OCI-LY7 (cell line): Measurements from ENCODE around the gene TRIM25. TPM values are rescaled to one million over a fixed set of nuclear protein-coding genes. Genes with fewer than 3 reads are reported as not detected.

Experiments
- BruUV-seq: library from RNA; stranded (reverse); fragments of 400-500 nt; replicated peaks from 2 replicates; lab custom pipeline; 2021; lab: Mats Ljungman, UMichigan
- CTCF ChIA-PET: fragments of 300-600 bp; sonication (Branson Sonifier 250); formaldehyde crosslinking; loops from one replicate; lab custom pipeline; 2022; ENCODE audit warnings: antibody characterized with exemption; ENCODE audit not compliant: unreplicated experiment; lab: Charles Lee
- POLR2A ChIA-PET: fragments of 300-600 bp; sonication (Branson Sonifier 250); formaldehyde crosslinking; loops from one replicate; lab custom pipeline; 2022; ENCODE audit warnings: antibody characterized with exemption; lab: Charles Lee
- DNase-seq: peaks from one replicate; pipeline ENCODE4 v3.0.0-alpha.2; 2015; ENCODE audit warnings: low spot score
- H2AFZ ChIP-seq: fragments of 200-600 bp; sonication (generic), shearing (Covaris generic); 2 replicates; pipeline ENCODE4 v1.6.1; 2014; ENCODE audit warnings: mild to moderate bottlenecking, antibody characterized with exemption, low read length, moderate library complexity
- H3K27ac ChIP-seq: fragments of 200-600 bp; sonication (generic); 2 replicates; pipeline ENCODE4 v1.5.1; 2014; ENCODE audit warnings: mixed run types, low read depth, mild to moderate bottlenecking, moderate library complexity, low read length, inconsistent platforms; ENCODE audit not compliant: poor library complexity, severe bottlenecking
- H3K36me3 ChIP-seq: fragments of 200-600 bp; sonication (generic); 2 replicates; pipeline ENCODE4 v1.6.1; 2014; ENCODE audit warnings: mild to moderate bottlenecking, antibody characterized with exemption, low read length, moderate library complexity, mixed read lengths; ENCODE audit not compliant: insufficient read depth
- H3K4me1 ChIP-seq: fragments of 200-600 bp; sonication (generic); 2 replicates; pipeline ENCODE4 v1.5.1; 2014; ENCODE audit warnings: mild to moderate bottlenecking, low read length; ENCODE audit not compliant: insufficient read depth, poor library complexity, severe bottlenecking
- H3K4me2 ChIP-seq: fragments of 200-600 bp; sonication (generic); 2 replicates; pipeline ENCODE4 v1.6.1; 2014; ENCODE audit warnings: mild to moderate bottlenecking, low read length
- H3K4me3 ChIP-seq: fragments of 200-600 bp; sonication (generic); 2 replicates; pipeline ENCODE4 v1.5.1; 2014; ENCODE audit warnings: mild to moderate bottlenecking, low read depth, low read length; ENCODE audit not compliant: poor library complexity, severe bottlenecking
- H3K79me2 ChIP-seq: fragments of 200-600 bp; sonication (generic); 2 replicates; pipeline ENCODE4 v1.6.1; 2016; ENCODE audit warnings: low read depth, mild to moderate bottlenecking, low read length, moderate library complexity, mixed read lengths; ENCODE audit not compliant: insufficient read depth
- H3K9me2 ChIP-seq: fragments of 200-600 bp; sonication (generic); 2 replicates; pipeline ENCODE4 v1.6.1; 2016; ENCODE audit warnings: mild to moderate bottlenecking, low read length, mixed read lengths; ENCODE audit not compliant: insufficient read depth
- H3K9me3 ChIP-seq: fragments of 200-600 bp; sonication (generic); 2 replicates; pipeline ENCODE4 v1.6.1; 2014; ENCODE audit warnings: mild to moderate bottlenecking, mixed run types, low read length, mixed read lengths
- H4K20me1 ChIP-seq: fragments of 200-600 bp; sonication (generic); 2 replicates; pipeline ENCODE4 v1.6.1; 2014; ENCODE audit warnings: mild to moderate bottlenecking, antibody characterized with exemption, low read length, moderate library complexity, mixed read lengths; ENCODE audit not compliant: insufficient read depth
- EZH2phosphoT487 ChIP-seq: fragments of 200-600 bp; sonication (generic); IDR thresholded peaks from 2 replicates; pipeline ENCODE4 v1.6.1; 2018; ENCODE audit warnings: low read depth, borderline replicate concordance, mild to moderate bottlenecking, mixed run types, antibody characterized with exemption, low read length, moderate library complexity, mixed read lengths
- intact Hi-C: fragments of 100-400 bp; cut with micrococcal nuclease; formaldehyde crosslinking; loops from one replicate; pipeline ENCODE4 v1.10.0; 2022; ENCODE audit not compliant: unreplicated experiment
- total RNA-seq, 2 experiments: library from RNA; depleted of rRNA in 1 of 2; stranded (reverse); fragments of >200 nt in 1 of 2; shearing (Covaris generic) in 1 of 2; gene quantifications; 2 replicates each; pipeline ENCODE4 v1.2.3, GENCODE V29; 2014 to 2022
- TF ChIP-seq, protein P1 (sequence below): fragments of 200-600 bp; sonication (generic); conservative IDR thresholded peaks from 2 replicates; pipeline ENCODE4 v1.5.1; 2014; ENCODE audit warnings: mild to moderate bottlenecking, antibody characterized with exemption, low read length, moderate library complexity, mixed read lengths

TRIM25 gene
- total RNA-seq, 2 experiments from 2014 or later: 7.8 to 14.2 TPM

DNA sequence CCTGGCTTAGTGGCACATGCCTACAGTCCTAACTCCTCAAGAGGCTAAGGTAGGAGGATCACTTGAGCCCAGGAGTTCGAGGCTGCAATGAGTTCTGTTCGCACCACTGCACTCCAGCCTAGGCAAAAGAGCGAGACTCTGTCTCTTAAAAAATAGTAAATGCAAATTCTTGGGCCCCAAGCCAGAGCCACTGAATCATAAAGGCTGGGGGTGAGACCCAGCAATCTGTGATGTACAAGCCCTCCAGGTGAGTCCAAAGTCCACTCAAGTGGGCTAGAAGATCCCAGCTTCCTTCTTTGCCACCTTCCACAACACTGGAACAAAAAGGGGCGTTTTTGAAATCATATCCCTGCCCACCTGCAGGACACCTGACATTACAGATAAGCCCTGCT, 16.9 kb downstream of the TRIM25 start:
- ChIA-PET POLR2A (interaction anchor here (1.0 kb wide), 1 partner anchor 45 kb away, joined by 3 read pairs; no protein-coding TSS in a partner anchor), CTCF (no interaction called here)
- Histone ChIP-seq H3K27ac (no peak overlapping the region), H4K20me1 (peaks cover 13% of the 10 kb centered on the region; the same call in 1 of the 2 replicates), H3K36me3 (no peaks in the 10 kb centered on the region), H3K79me2 (no peaks in the 10 kb centered on the region), H2AFZ (no peak overlapping the region), H3K9me3 (no peaks in the 10 kb centered on the region), H3K4me2 (peak overlapping the region; percentile 63), H3K9me2 (no peaks in the 10 kb centered on the region), H3K4me1 (peaks cover 30% of the 10 kb centered on the region), H3K4me3 (peak overlapping the region; percentile 37)
- peak; percentile 27 for DNase-seq
- TF ChIP-seq, protein P1, sequence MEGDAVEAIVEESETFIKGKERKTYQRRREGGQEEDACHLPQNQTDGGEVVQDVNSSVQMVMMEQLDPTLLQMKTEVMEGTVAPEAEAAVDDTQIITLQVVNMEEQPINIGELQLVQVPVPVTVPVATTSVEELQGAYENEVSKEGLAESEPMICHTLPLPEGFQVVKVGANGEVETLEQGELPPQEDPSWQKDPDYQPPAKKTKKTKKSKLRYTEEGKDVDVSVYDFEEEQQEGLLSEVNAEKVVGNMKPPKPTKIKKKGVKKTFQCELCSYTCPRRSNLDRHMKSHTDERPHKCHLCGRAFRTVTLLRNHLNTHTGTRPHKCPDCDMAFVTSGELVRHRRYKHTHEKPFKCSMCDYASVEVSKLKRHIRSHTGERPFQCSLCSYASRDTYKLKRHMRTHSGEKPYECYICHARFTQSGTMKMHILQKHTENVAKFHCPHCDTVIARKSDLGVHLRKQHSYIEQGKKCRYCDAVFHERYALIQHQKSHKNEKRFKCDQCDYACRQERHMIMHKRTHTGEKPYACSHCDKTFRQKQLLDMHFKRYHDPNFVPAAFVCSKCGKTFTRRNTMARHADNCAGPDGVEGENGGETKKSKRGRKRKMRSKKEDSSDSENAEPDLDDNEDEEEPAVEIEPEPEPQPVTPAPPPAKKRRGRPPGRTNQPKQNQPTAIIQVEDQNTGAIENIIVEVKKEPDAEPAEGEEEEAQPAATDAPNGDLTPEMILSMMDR: no peak
- no peak for TF ChIP-seq EZH2phosphoT487
- intact Hi-C loops: no loop called here
- BruUV-seq: no TSS peak

DNA sequence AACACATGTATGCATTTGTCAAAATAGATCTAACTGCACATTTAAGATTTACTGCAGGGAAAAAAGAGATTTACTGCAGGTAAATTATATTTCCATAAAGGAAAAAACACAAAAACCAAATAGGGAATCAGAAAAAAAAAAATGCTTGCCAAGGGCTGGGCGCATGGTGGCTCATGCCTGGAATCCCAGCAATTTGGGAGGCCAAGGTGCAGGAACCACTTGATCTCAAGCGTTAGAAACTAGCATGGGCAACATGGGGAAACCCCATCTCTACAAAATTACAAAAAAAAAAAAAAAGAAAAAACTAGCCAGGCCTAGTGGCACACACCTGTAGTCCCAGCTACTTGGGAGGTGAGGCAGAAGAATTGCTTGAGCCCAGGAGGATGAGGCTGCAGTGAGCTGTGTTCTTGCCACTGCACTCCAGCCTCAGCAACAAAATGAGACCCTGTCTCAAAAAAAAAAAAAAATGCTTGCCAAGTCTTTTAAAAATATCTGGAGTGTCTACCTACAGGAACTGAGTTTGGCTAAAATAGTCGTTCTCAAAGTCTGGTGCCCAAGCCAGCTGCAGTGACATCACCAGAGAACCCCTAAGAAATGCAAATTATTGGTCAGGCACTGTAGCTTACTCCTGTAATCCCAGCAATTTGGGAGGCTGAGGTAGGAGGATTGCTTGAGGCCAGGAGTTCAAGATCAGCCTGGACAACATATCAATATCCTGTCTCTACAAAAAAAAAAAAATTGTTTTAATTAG, 17.5 kb downstream of the TRIM25 start:
- POLR2A ChIA-PET: interaction anchor here (1.0 kb wide), 1 partner anchor 44 kb away, joined by 3 read pairs; no protein-coding TSS in a partner anchor
- intact Hi-C loops: no loop called here

More for the DNA sequence above, 17.5 kb downstream of the TRIM25 start:
- Histone ChIP-seq H2AFZ (no peak overlapping the region), H3K4me3 (peak overlapping the region; percentile 37), H3K27ac (no peak overlapping the region), H4K20me1 (peaks cover 13% of the 10 kb centered on the region; the same call in 1 of the 2 replicates), H3K79me2 (no peaks in the 10 kb centered on the region), H3K36me3 (no peaks in the 10 kb centered on the region), H3K9me2 (no peaks in the 10 kb centered on the region), H3K4me2 (peak overlapping the region; percentile 63), H3K9me3 (no peaks in the 10 kb centered on the region), H3K4me1 (peaks cover 30% of the 10 kb centered on the region)
- no peak for TF ChIP-seq EZH2phosphoT487
- TF ChIP-seq, protein P1: no peak
- CTCF ChIA-PET: no interaction called here
- no TSS peak for BruUV-seq
- no peak for DNase-seq
